HEK293 (cell line): ENCODE results near the gene CAPN12.

Experiments used
- CTCF ChIA-PET: fragments of 350-600 bp; formaldehyde crosslinking; extraction: SDS; loops from one replicate; lab custom pipeline; 2021; ENCODE audit warnings: antibody characterized with exemption; lab: Yijun Ruan, JAX
- POLR2A ChIA-PET: fragments of 300-600 bp; formaldehyde crosslinking; extraction: SDS; loops from one replicate; lab custom pipeline; 2020; ENCODE audit warnings: antibody characterized with exemption, inconsistent platforms; lab: Yijun Ruan, JAX
- H3K27ac ChIP-seq: fragments of 200-500 bp; sonication (Bioruptor generic); 2 replicates; pipeline ENCODE4 v1.5.1; 2014; ENCODE audit warnings: low read depth, low read length, control low read depth, inconsistent platforms; ENCODE audit errors: extremely low read depth
- H3K36me3 ChIP-seq, 2 experiments: fragments of 200-500 bp in 1 of 2; sonication (Bioruptor generic) in 1 of 2; 1 replicate in 1 of 2; 2 replicates in 1 of 2; pipeline ENCODE4 v1.5.1; 2014 to 2017; ENCODE audit warnings: inconsistent platforms in 2 of 2, low read length in 2 of 2; ENCODE audit not compliant: control insufficient read depth in 2 of 2, insufficient read depth in 1 of 2
- H3K4me1 ChIP-seq: fragments of 200-500 bp; sonication (Bioruptor generic); 2 replicates; pipeline ENCODE4 v1.5.1; 2014; ENCODE audit warnings: mild to moderate bottlenecking, low read length, inconsistent platforms; ENCODE audit not compliant: control insufficient read depth, insufficient read depth
- H3K4me3 ChIP-seq: 2 replicates; pipeline ENCODE4 v1.5.1; 2011; ENCODE audit warnings: low read depth, mild to moderate bottlenecking, control low read depth, low read length, moderate library complexity
- H3K9me3 ChIP-seq: fragments of 200-500 bp; sonication (Bioruptor generic); 2 replicates; pipeline ENCODE4 v1.5.1; 2014; ENCODE audit warnings: low read depth, low read length, inconsistent platforms; ENCODE audit not compliant: control insufficient read depth, insufficient read depth
- BCL11B ChIP-seq: fragments of 450-650 bp; formaldehyde crosslinking; IDR thresholded peaks from 2 replicates; pipeline ENCODE4 v1.5.1; 2016; ENCODE audit warnings: low read depth, missing biosample characterization, missing genetic modification characterization
- GLIS1 ChIP-seq: fragments of 450-650 bp; formaldehyde crosslinking; IDR thresholded peaks from 2 replicates; pipeline ENCODE4 v1.5.1; 2016; ENCODE audit warnings: missing biosample characterization, missing genetic modification characterization
- HOXD13 ChIP-seq: sonication (generic); formaldehyde crosslinking; IDR thresholded peaks from 2 replicates; pipeline ENCODE4 v1.8.0; 2022; ENCODE audit warnings: missing genetic modification reagents, borderline replicate concordance
- KLF1 ChIP-seq: fragments of 450-650 bp; formaldehyde crosslinking; IDR thresholded peaks from 2 replicates; pipeline ENCODE4 v1.5.1; 2016; ENCODE audit warnings: missing biosample characterization, missing genetic modification characterization
- KLF7 ChIP-seq: fragments of 450-650 bp; formaldehyde crosslinking; IDR thresholded peaks from 2 replicates; pipeline ENCODE4 v1.5.1; 2016; ENCODE audit warnings: missing biosample characterization, missing genetic modification characterization, borderline replicate concordance
- KLF9 ChIP-seq: fragments of 450-650 bp; formaldehyde crosslinking; IDR thresholded peaks from 2 replicates; pipeline ENCODE4 v1.5.1; 2016; ENCODE audit warnings: missing biosample characterization, missing genetic modification characterization, low read depth
- MEIS1 ChIP-seq: sonication (generic); formaldehyde crosslinking; IDR thresholded peaks from 2 replicates; pipeline ENCODE4 v1.8.1; 2022; ENCODE audit warnings: missing genetic modification reagents, mild to moderate bottlenecking, borderline replicate concordance
- TCF7L2 ChIP-seq: IDR thresholded peaks from 2 replicates; pipeline ENCODE4 v1.6.1; 2011; ENCODE audit warnings: low read depth, mild to moderate bottlenecking, inconsistent platforms, low read length, moderate library complexity, borderline replicate concordance
- WT1 ChIP-seq: fragments of 450-650 bp; formaldehyde crosslinking; IDR thresholded peaks from 2 replicates; pipeline ENCODE4 v1.5.1; 2016; ENCODE audit warnings: missing biosample characterization, missing genetic modification characterization
- YY1 ChIP-seq: fragments of 450-650 bp; formaldehyde crosslinking; IDR thresholded peaks from 2 replicates; pipeline ENCODE4 v1.5.1; 2018; ENCODE audit warnings: missing biosample characterization, missing genetic modification characterization
- ZBTB20 ChIP-seq: fragments of 450-650 bp; formaldehyde crosslinking; IDR thresholded peaks from 2 replicates; pipeline ENCODE4 v1.5.1; 2016; ENCODE audit warnings: missing biosample characterization, missing genetic modification characterization
- ZFHX2 ChIP-seq: fragments of 450-650 bp; formaldehyde crosslinking; conservative IDR thresholded peaks from 2 replicates; pipeline ENCODE4 v1.5.1; 2016; ENCODE audit warnings: missing biosample characterization, missing genetic modification characterization
- ZFP69B ChIP-seq: fragments of 450-650 bp; formaldehyde crosslinking; IDR thresholded peaks from 2 replicates; pipeline ENCODE4 v1.5.1; 2016; ENCODE audit warnings: missing biosample characterization, missing genetic modification characterization
- ZIC2 ChIP-seq: fragments of 450-650 bp; formaldehyde crosslinking; IDR thresholded peaks from 2 replicates; pipeline ENCODE4 v1.5.1; 2016; ENCODE audit warnings: missing biosample characterization, missing genetic modification characterization
- ZNF121 ChIP-seq: fragments of 450-650 bp; formaldehyde crosslinking; IDR thresholded peaks from 2 replicates; pipeline ENCODE4 v1.5.1; 2016; ENCODE audit warnings: missing biosample characterization, missing genetic modification characterization
- ZNF221 ChIP-seq: fragments of 450-650 bp; formaldehyde crosslinking; IDR thresholded peaks from 2 replicates; pipeline ENCODE4 v1.5.1; 2017; ENCODE audit warnings: missing biosample characterization, missing genetic modification characterization, borderline replicate concordance
- ZNF24 ChIP-seq: fragments of 450-650 bp; formaldehyde crosslinking; IDR thresholded peaks from 2 replicates; pipeline ENCODE4 v1.5.1; 2016; ENCODE audit warnings: missing biosample characterization, missing genetic modification characterization
- ZNF335 ChIP-seq: fragments of 450-650 bp; formaldehyde crosslinking; conservative IDR thresholded peaks from 2 replicates; pipeline ENCODE4 v1.5.1; 2016; ENCODE audit warnings: missing biosample characterization, missing genetic modification characterization
- ZNF366 ChIP-seq: fragments of 450-650 bp; formaldehyde crosslinking; conservative IDR thresholded peaks from 2 replicates; pipeline ENCODE4 v1.5.1; 2016; ENCODE audit warnings: missing biosample characterization, missing genetic modification characterization
- ZNF37A ChIP-seq: fragments of 450-650 bp; IDR thresholded peaks from 2 replicates; pipeline ENCODE4 v1.5.1; 2018; ENCODE audit warnings: missing biosample characterization, missing genetic modification characterization
- ZNF423 ChIP-seq: fragments of 450-650 bp; formaldehyde crosslinking; IDR thresholded peaks from 2 replicates; pipeline ENCODE4 v1.5.1; 2016; ENCODE audit warnings: missing biosample characterization, missing genetic modification characterization
- ZNF426 ChIP-seq: fragments of 450-650 bp; formaldehyde crosslinking; IDR thresholded peaks from 2 replicates; pipeline ENCODE4 v1.5.1; 2017; ENCODE audit warnings: missing biosample characterization, missing genetic modification characterization, mild to moderate bottlenecking, inconsistent platforms, moderate library complexity
- ZNF530 ChIP-seq: fragments of 450-650 bp; formaldehyde crosslinking; IDR thresholded peaks from 2 replicates; pipeline ENCODE4 v1.5.1; 2016; ENCODE audit warnings: low read depth, missing biosample characterization, missing genetic modification characterization
- ZNF548 ChIP-seq: fragments of 450-650 bp; formaldehyde crosslinking; IDR thresholded peaks from 2 replicates; pipeline ENCODE4 v1.5.1; 2016; ENCODE audit warnings: missing biosample characterization, missing genetic modification characterization
- ZNF571 ChIP-seq: fragments of 450-650 bp; formaldehyde crosslinking; IDR thresholded peaks from 2 replicates; pipeline ENCODE4 v1.5.0; 2017; ENCODE audit warnings: missing biosample characterization, missing genetic modification characterization
- ZSCAN16 ChIP-seq: fragments of 450-650 bp; formaldehyde crosslinking; IDR thresholded peaks from 2 replicates; pipeline ENCODE4 v1.5.1; 2016; ENCODE audit warnings: missing biosample characterization, missing genetic modification characterization
- TF ChIP-seq, protein P1 (sequence below): fragments of 450-650 bp; formaldehyde crosslinking; IDR thresholded peaks from 2 replicates; pipeline ENCODE4 v1.5.1; 2016; ENCODE audit warnings: missing biosample characterization, missing genetic modification characterization
- TF ChIP-seq, protein P2 (sequence below): fragments of 450-650 bp; formaldehyde crosslinking; IDR thresholded peaks from 2 replicates; pipeline ENCODE4 v1.5.1; 2016; ENCODE audit warnings: missing biosample characterization, missing genetic modification characterization
- TF ChIP-seq, protein P3 (sequence below): fragments of 450-650 bp; formaldehyde crosslinking; IDR thresholded peaks from 2 replicates; pipeline ENCODE4 v1.5.1; 2016; ENCODE audit warnings: missing biosample characterization, missing genetic modification characterization
- TF ChIP-seq, protein P4 (sequence below): fragments of 450-650 bp; IDR thresholded peaks from 2 replicates; pipeline ENCODE4 v1.5.1; 2018; ENCODE audit warnings: missing biosample characterization, missing genetic modification characterization
- TF ChIP-seq, protein P5 (sequence below): fragments of 450-650 bp; IDR thresholded peaks from 2 replicates; pipeline ENCODE4 v1.5.1; 2018; ENCODE audit warnings: missing biosample characterization, mild to moderate bottlenecking, missing genetic modification characterization

The CAPN12 gene

DNA sequence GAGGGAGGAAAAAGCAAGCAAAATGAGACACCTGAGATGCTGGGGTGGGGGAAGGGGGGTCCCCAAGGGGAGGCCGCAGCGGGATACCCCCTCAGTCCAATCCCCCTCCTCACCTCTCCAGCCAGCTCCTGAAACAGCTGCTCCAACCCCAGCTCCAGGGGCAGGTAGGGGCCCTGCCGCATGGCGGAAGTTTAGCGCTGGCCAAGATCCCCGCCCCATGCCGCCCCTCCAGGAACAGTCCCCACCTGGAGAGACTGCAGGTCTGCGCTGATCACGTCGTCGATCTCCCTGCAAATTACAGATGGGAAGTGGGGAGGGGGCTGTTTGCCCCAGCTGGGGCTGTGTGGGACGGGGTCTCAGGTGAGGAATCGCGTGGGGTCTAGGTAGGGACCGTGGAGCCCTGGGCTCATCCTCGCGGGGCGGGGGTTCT, 9.0 kb downstream of the CAPN12 start:
- H3K4me1 ChIP-seq, result peaks cover 5% of the 10 kb centered on the region
- H3K36me3 ChIP-seq, result peaks cover 16 to 17% of the 10 kb centered on the region in 2 experiments
- H3K27ac ChIP-seq, result peak overlapping the region; percentile 55; the same call in 1 of the 2 replicates
- H3K4me3 ChIP-seq, result no peak overlapping the region
- ChIA-PET CTCF (interaction anchor here (0.6 to 2.8 kb wide), 11 partner anchors 10 to 257 kb away, joined by 3 to 13 read pairs (median 4); partner anchors contain the start of genes ACTN4, MRPS12 and SARS2), POLR2A (interaction anchor here (0.6 to 1.8 kb wide), 4 partner anchors 9 to 177 kb away, joined by 3 to 11 read pairs (median 4); partner anchors contain the start of genes ACTN4 and CCER2)
- H3K9me3 ChIP-seq, result no peaks in the 10 kb centered on the region
- TF ChIP-seq ZFHX2 (tag by site-specific recombination) (peak; percentile 33), ZNF426 (no peak), ZBTB20 (tag by site-specific recombination) (no peak), ZNF121 (tag by site-specific recombination) (no peak), ZNF548 (tag by site-specific recombination) (no peak), KLF1 (peak; percentile 49; the same call in 1 of the 2 replicates), ZNF37A (tag by site-specific recombination) (no peak), ZNF221 (tag by site-specific recombination) (no peak), GLIS1 (tag by site-specific recombination) (peak; percentile 28; the same call in 1 of the 2 replicates), ZNF24 (tag by site-specific recombination) (0 out of 2 replicates have a peak, but pooled peaks have one; percentile 18), ZNF335 (no peak), ZNF423 (tag by site-specific recombination) (no peak), ZNF366 (tag by site-specific recombination) (no peak), HOXD13 (CRISPR knock-in tag) (no peak), YY1 (tag by site-specific recombination) (no peak), ZNF571 (tag by site-specific recombination) (no peak), WT1 (tag by site-specific recombination) (no peak), ZSCAN16 (tag by site-specific recombination) (no peak), KLF7 (tag by site-specific recombination) (no peak), ZNF530 (no peak), KLF9 (peak; percentile 29; the same call in 1 of the 2 replicates), ZIC2 (tag by site-specific recombination) (no peak), BCL11B (tag by site-specific recombination) (0 out of 2 replicates have a peak, but pooled peaks have one; percentile 30), TCF7L2 (no peak), ZFP69B (no peak), MEIS1 (no peak)
- TF ChIP-seq, protein P1, sequence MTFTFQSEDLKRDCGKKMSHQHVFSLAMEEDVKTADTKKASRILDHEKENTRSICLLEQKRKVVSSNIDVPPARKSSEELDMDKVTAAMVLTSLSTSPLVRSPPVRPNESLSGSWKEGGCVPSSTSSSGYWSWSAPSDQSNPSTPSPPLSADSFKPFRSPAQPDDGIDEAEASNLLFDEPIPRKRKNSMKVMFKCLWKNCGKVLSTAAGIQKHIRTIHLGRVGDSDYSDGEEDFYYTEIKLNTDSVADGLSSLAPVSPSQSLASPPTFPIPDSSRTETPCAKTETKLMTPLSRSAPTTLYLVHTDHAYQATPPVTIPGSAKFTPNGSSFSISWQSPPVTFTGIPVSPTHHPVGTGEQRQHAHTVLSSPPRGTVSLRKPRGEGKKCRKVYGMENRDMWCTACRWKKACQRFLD (tag by site-specific recombination), result no peak
- TF ChIP-seq, protein P2, sequence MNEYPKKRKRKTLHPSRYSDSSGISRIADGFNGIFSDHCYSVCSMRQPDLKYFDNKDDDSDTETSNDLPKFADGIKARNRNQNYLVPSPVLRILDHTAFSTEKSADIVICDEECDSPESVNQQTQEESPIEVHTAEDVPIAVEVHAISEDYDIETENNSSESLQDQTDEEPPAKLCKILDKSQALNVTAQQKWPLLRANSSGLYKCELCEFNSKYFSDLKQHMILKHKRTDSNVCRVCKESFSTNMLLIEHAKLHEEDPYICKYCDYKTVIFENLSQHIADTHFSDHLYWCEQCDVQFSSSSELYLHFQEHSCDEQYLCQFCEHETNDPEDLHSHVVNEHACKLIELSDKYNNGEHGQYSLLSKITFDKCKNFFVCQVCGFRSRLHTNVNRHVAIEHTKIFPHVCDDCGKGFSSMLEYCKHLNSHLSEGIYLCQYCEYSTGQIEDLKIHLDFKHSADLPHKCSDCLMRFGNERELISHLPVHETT, result no peak
- TF ChIP-seq, protein P3, sequence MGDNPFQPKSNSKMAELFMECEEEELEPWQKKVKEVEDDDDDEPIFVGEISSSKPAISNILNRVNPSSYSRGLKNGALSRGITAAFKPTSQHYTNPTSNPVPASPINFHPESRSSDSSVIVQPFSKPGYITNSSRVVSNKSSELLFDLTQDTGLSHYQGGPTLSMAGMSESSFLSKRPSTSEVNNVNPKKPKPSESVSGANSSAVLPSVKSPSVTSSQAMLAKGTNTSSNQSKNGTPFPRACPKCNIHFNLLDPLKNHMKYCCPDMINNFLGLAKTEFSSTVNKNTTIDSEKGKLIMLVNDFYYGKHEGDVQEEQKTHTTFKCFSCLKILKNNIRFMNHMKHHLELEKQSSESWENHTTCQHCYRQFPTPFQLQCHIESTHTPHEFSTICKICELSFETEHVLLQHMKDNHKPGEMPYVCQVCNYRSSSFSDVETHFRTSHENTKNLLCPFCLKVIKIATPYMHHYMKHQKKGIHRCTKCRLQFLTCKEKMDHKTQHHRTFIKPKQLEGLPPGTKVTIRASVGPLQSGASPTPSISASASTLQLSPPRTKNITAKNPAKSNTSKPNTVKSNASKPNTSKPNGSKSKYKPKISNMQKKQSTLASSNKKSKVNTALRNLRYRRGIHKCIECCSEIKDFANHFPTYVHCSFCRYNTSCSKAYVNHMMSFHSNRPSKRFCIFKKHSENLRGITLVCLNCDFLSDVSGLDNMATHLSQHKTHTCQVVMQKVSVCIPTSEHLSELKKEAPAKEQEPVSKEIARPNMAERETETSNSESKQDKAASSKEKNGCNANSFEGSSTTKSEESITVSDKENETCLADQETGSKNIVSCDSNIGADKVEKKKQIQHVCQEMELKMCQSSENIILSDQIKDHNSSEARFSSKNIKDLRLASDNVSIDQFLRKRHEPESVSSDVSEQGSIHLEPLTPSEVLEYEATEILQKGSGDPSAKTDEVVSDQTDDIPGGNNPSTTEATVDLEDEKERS (tag by site-specific recombination), result no peak
- TF ChIP-seq, protein P4, sequence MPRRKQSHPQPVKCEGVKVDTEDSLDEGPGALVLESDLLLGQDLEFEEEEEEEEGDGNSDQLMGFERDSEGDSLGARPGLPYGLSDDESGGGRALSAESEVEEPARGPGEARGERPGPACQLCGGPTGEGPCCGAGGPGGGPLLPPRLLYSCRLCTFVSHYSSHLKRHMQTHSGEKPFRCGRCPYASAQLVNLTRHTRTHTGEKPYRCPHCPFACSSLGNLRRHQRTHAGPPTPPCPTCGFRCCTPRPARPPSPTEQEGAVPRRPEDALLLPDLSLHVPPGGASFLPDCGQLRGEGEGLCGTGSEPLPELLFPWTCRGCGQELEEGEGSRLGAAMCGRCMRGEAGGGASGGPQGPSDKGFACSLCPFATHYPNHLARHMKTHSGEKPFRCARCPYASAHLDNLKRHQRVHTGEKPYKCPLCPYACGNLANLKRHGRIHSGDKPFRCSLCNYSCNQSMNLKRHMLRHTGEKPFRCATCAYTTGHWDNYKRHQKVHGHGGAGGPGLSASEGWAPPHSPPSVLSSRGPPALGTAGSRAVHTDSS (tag by site-specific recombination), result no peak
- TF ChIP-seq, protein P5, sequence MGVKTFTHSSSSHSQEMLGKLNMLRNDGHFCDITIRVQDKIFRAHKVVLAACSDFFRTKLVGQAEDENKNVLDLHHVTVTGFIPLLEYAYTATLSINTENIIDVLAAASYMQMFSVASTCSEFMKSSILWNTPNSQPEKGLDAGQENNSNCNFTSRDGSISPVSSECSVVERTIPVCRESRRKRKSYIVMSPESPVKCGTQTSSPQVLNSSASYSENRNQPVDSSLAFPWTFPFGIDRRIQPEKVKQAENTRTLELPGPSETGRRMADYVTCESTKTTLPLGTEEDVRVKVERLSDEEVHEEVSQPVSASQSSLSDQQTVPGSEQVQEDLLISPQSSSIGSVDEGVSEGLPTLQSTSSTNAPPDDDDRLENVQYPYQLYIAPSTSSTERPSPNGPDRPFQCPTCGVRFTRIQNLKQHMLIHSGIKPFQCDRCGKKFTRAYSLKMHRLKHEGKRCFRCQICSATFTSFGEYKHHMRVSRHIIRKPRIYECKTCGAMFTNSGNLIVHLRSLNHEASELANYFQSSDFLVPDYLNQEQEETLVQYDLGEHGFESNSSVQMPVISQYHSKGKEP (tag by site-specific recombination), result no peak
